OCI-LY3 (cell line): ENCODE data around the gene ZFP62.

Source experiments
- EZH2phosphoT487 ChIP-seq: fragments of 200-600 bp; shearing (Covaris generic); IDR thresholded peaks from 2 replicates; pipeline ENCODE4 v1.6.1; 2018; ENCODE audit warnings: antibody characterized with exemption, mixed run types, low read depth
- TF ChIP-seq, protein P1 (sequence below): fragments of 200-600, 300-600 bp; sonication (generic); IDR thresholded peaks from 2 replicates; pipeline ENCODE4 v1.5.1; 2014; ENCODE audit warnings: antibody characterized with exemption, low read length, low read depth

GRCh38 chr5:180837478-180837877 is 23.6 kb downstream of the ZFP62 start:
- TF ChIP-seq, protein P1, sequence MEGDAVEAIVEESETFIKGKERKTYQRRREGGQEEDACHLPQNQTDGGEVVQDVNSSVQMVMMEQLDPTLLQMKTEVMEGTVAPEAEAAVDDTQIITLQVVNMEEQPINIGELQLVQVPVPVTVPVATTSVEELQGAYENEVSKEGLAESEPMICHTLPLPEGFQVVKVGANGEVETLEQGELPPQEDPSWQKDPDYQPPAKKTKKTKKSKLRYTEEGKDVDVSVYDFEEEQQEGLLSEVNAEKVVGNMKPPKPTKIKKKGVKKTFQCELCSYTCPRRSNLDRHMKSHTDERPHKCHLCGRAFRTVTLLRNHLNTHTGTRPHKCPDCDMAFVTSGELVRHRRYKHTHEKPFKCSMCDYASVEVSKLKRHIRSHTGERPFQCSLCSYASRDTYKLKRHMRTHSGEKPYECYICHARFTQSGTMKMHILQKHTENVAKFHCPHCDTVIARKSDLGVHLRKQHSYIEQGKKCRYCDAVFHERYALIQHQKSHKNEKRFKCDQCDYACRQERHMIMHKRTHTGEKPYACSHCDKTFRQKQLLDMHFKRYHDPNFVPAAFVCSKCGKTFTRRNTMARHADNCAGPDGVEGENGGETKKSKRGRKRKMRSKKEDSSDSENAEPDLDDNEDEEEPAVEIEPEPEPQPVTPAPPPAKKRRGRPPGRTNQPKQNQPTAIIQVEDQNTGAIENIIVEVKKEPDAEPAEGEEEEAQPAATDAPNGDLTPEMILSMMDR: no peak
- TF ChIP-seq EZH2phosphoT487: no peak
